Activated CD4-positive, alpha-beta memory T cell treated with anti-CD3 and anti-CD28 coated beads, Interleukin-2, amount 10 ng/mL, durations not matched to agents 7 days and 5 days (primary cell): ENCODE measurements around the gene DHX38. TPM values are rescaled to one million over a fixed set of nuclear protein-coding genes. Genes with fewer than 3 reads are reported as not detected.

Source experiments
- CTCF ChIA-PET: fragments of 350-600 bp; sonication (Branson Sonifier 250); formaldehyde crosslinking; loops from one replicate; lab custom pipeline; 2021; ENCODE audit warnings: antibody characterized with exemption, inconsistent platforms; lab: Charles Lee
- POLR2A ChIA-PET: fragments of 350-600 bp; sonication (Branson Sonifier 250); formaldehyde crosslinking; loops from one replicate; lab custom pipeline; 2021; ENCODE audit warnings: antibody characterized with exemption; lab: Charles Lee
- DNase-seq: peaks from one replicate; pipeline ENCODE4 v3.0.0-alpha.2; 2020
- H3K27ac Mint-ChIP-seq: one replicate; pipeline ENCODE4 v1.8.0; 2021; ENCODE audit warnings: mild to moderate bottlenecking, mixed read lengths
- H3K27me3 Mint-ChIP-seq: one replicate; pipeline ENCODE4 v1.8.0; 2021; ENCODE audit warnings: mixed read lengths
- H3K36me3 Mint-ChIP-seq: one replicate; pipeline ENCODE4 v1.8.0; 2021; ENCODE audit warnings: low read depth, mixed read lengths
- H3K4me1 Mint-ChIP-seq: one replicate; pipeline ENCODE4 v1.8.0; 2021; ENCODE audit warnings: mixed read lengths
- H3K4me3 Mint-ChIP-seq: one replicate; pipeline ENCODE4 v1.8.0; 2021; ENCODE audit warnings: mild to moderate bottlenecking, mixed read lengths
- H3K9me3 Mint-ChIP-seq: one replicate; pipeline ENCODE4 v1.8.0; 2021; ENCODE audit warnings: mixed read lengths
- total RNA-seq, 2 experiments: library from RNA; stranded (reverse); gene quantifications; one replicate each; pipeline ENCODE4 v1.2.3, GENCODE V29; 2021

Gene DHX38
- total RNA-seq, 2 experiments from 2014 or later: 70.2 to 70.7 TPM

DNA sequence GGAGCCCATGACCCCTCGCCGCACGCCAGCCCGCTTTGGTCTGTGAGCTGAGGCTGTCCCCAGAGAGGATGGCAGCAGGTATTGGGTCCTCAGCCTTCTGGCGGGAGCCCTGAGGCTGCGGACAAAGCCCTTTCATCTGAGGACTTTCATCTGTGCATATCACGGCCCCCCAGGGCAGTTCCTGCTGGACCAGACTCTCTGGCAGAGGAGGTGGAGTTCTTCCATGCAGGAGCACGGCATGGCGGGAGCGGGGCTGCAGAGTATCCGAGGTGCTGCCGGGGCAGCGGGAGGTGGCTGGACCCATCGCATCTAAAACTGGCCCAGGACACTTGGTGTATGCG lies 18.8 kb downstream of the DHX38 start:
- H3K36me3 Mint-ChIP-seq: peaks cover 57% of the 10 kb centered on the region
- H3K27me3 Mint-ChIP-seq: no peaks in the 10 kb centered on the region
- H3K4me1 Mint-ChIP-seq: no peaks in the 10 kb centered on the region
- no peaks in the 10 kb centered on the region for H3K9me3 Mint-ChIP-seq
- DNase-seq: no peak
- H3K4me3 Mint-ChIP-seq: no peak overlapping the region
- ChIA-PET POLR2A (no interaction called here), CTCF (no interaction called here)
- no peak overlapping the region for H3K27ac Mint-ChIP-seq

- H3K27me3 Mint-ChIP-seq: no peaks in the 10 kb centered on the region
- no peaks in the 10 kb centered on the region for H3K9me3 Mint-ChIP-seq
- H3K4me3 Mint-ChIP-seq: no peak overlapping the region
- no peak overlapping the region for H3K27ac Mint-ChIP-seq
- peaks cover 51% of the 10 kb centered on the region for H3K36me3 Mint-ChIP-seq
- H3K4me1 Mint-ChIP-seq: no peaks in the 10 kb centered on the region
- DNase-seq: no peak
- POLR2A ChIA-PET: no interaction called here
- CTCF ChIA-PET: interaction anchor here (1.3 kb wide), 1 partner anchor 20 kb away, joined by 3 read pairs; the partner anchor contains the start of genes DHX38 and TXNL4B
These were observed 19.4 kb downstream of the DHX38 start for GRCh38 chr16:72112906-72113615.

GRCh38 chr16:72113616-72113945 lies 19.9 kb downstream of the DHX38 start:
- no peak overlapping the region for H3K4me3 Mint-ChIP-seq
- H3K4me1 Mint-ChIP-seq: no peaks in the 10 kb centered on the region
- ChIA-PET CTCF (interaction anchor here (1.3 kb wide), 1 partner anchor 20 kb away, joined by 3 read pairs; the partner anchor contains the start of genes DHX38 and TXNL4B), POLR2A (no interaction called here)
- H3K27me3 Mint-ChIP-seq: no peaks in the 10 kb centered on the region
- H3K27ac Mint-ChIP-seq: no peak overlapping the region
- DNase-seq: no peak
- peaks cover 47% of the 10 kb centered on the region for H3K36me3 Mint-ChIP-seq
- no peaks in the 10 kb centered on the region for H3K9me3 Mint-ChIP-seq

- POLR2A ChIA-PET: no interaction called here
- no peak for DNase-seq
- no peaks in the 10 kb centered on the region for H3K9me3 Mint-ChIP-seq
- no peaks in the 10 kb centered on the region for H3K27me3 Mint-ChIP-seq
- no peak overlapping the region for H3K27ac Mint-ChIP-seq
- no peaks in the 10 kb centered on the region for H3K36me3 Mint-ChIP-seq
- H3K4me1 Mint-ChIP-seq: no peaks in the 10 kb centered on the region
- H3K4me3 Mint-ChIP-seq: no peak overlapping the region
- CTCF ChIA-PET: no interaction called here
These were observed 26.4 kb downstream of the DHX38 start for GRCh38 chr16:72120026-72120425.

GRCh38 chr16:72122308-72122707 lies 28.7 kb downstream of the DHX38 start:
- no peaks in the 10 kb centered on the region for H3K4me1 Mint-ChIP-seq
- DNase-seq: no peak
- no peaks in the 10 kb centered on the region for H3K9me3 Mint-ChIP-seq
- H3K36me3 Mint-ChIP-seq: no peaks in the 10 kb centered on the region
- ChIA-PET POLR2A (no interaction called here), CTCF (no interaction called here)
- H3K4me3 Mint-ChIP-seq: no peak overlapping the region
- H3K27me3 Mint-ChIP-seq: no peaks in the 10 kb centered on the region
- no peak overlapping the region for H3K27ac Mint-ChIP-seq

- DNase-seq: no peak
- CTCF ChIA-PET: interaction anchor here (3.1 kb wide), 1 partner anchor 344 kb away, joined by 18 read pairs; no protein-coding TSS in a partner anchor
- Mint-ChIP-seq H3K27ac (no peak overlapping the region), H3K4me1 (no peaks in the 10 kb centered on the region), H3K4me3 (no peak overlapping the region), H3K36me3 (no peaks in the 10 kb centered on the region), H3K27me3 (no peaks in the 10 kb centered on the region), H3K9me3 (no peaks in the 10 kb centered on the region)
- POLR2A ChIA-PET: no interaction called here
These were observed 29.3 kb downstream of the DHX38 start for GRCh38 chr16:72122916-72123315.

- Mint-ChIP-seq H3K36me3 (no peaks in the 10 kb centered on the region), H3K4me3 (no peak overlapping the region), H3K27ac (no peak overlapping the region), H3K9me3 (no peaks in the 10 kb centered on the region), H3K4me1 (no peaks in the 10 kb centered on the region), H3K27me3 (no peaks in the 10 kb centered on the region)
- POLR2A ChIA-PET: no interaction called here
- DNase-seq: no peak
- CTCF ChIA-PET: interaction anchor here (1.5 to 3.1 kb wide), 3 partner anchors 27 to 343 kb away, joined by 4 to 18 read pairs (median 9); no protein-coding TSS in a partner anchor
These were observed 29.8 kb downstream of the DHX38 start for GRCh38 chr16:72123426-72123825.

DNA sequence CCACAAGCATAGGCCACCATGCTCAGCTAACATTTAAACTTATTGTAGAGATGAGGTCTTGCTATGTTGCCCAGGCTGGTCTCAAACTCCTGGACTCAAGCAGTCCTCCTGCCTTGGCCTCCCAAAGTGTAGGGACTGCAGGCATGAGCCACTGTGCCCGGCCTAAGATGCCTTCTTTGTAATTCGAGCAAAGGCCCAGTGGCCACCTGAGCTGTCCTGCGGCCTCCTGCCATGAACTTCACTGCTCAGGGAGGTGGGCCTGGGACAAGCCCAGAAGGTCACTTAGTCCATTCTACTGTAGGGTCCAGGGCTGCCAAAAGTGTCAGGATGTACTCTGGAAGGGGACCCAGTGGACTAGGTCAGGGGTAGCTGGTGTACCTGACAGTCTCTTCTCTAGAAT lies 30.5 kb downstream of the DHX38 start:
- Mint-ChIP-seq H3K36me3 (no peaks in the 10 kb centered on the region), H3K27ac (no peak overlapping the region), H3K9me3 (no peaks in the 10 kb centered on the region), H3K4me3 (no peak overlapping the region), H3K27me3 (peaks cover 4% of the 10 kb centered on the region), H3K4me1 (no peaks in the 10 kb centered on the region)
- POLR2A ChIA-PET: no interaction called here
- CTCF ChIA-PET: interaction anchor here (0.6 to 3.1 kb wide), 11 partner anchors 10 to 733 kb away, joined by 3 to 18 read pairs (median 4); partner anchors contain the start of gene PMFBP1
- DNase-seq: no peak

DNA sequence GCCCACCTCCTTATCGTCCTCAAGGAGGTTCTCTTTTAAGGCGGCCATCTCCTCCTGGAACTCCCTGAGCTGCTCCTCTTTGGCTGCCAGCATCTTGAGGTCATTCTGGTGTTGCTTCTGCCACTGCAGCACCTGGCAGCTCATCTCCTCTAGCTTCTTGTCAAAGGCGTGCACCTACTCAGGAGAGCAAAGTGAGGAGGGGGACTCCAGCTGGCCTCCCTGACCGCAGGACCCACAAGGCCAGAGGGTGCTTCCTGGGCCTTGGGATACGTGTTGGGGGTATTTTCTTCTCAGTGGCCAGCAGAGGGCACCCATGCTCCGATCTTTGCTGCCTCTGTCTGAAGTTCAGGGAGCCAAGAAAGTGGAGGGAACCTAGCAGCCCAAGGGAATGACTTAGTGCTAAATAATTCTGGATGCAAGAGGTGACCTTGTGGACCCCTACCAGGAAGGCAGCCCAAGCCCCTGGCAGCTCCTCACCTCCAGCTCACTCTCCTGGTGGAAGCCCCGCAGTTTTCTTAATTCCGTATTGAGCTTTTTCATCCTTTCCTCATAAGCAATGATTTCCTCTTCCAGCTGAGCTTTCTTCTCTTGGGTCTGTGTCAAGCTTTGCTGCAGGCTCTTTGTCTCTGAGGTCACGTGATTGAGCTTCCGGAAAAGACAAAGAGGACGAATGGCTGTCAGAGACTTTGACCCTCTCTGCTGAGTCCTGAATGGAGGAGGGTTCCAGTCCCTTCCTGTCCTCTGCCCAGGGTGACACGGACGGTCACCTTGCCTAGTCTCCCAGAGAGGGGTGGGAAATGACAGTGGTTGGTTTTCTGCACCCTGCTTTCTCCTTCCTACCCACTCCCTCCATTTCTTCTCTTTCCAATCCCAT lies 31.4 kb downstream of the DHX38 start:
- no peaks in the 10 kb centered on the region for H3K4me1 Mint-ChIP-seq
- H3K36me3 Mint-ChIP-seq: no peaks in the 10 kb centered on the region
- H3K9me3 Mint-ChIP-seq: no peaks in the 10 kb centered on the region
- ChIA-PET POLR2A (no interaction called here), CTCF (interaction anchor here (0.6 to 3.1 kb wide), 17 partner anchors 9 to 1983 kb away, joined by 3 to 18 read pairs (median 3); partner anchors contain the start of gene PMFBP1)
- H3K27ac Mint-ChIP-seq: no peak overlapping the region
- no peak overlapping the region for H3K4me3 Mint-ChIP-seq
- H3K27me3 Mint-ChIP-seq: peaks cover 4% of the 10 kb centered on the region
- peak; percentile 68 for DNase-seq

DNA sequence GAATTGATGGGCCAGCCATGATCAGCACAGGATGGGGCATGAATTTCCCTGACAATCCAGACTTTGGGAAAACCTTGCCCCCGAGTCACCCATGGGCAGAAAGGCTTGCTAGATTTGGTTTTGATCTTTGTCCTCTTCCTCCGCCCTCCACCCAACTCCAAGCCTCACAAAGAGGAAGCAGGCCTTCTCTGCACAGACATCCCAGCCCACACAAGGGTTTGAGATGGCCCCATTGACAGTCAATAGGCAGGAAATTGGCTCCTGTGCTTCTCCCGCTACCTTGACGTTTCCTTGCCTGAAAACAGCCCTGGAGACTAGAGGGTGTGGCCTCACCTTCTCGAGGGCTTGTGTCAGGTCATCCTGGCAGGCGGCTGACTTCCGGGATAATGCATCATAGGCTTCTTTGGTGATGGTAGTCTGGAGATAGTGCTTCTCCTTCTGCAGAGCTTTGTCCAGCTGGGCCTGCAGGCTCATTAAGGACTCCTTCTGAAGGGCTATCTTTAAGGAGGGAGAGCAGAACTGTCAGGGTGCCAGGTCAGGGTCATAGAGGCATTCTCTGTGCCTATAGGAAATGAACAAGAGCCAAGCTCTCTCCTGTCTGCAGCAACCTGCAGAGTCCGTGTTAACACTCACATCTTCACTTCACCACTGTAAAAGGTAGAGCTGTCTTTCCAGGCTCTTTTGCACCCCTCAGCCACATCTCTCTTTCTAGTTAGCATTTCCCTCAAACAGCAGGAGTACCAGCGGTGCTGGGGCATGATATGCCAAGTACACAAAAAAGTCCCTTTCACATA lies 32.2 kb downstream of the DHX38 start:
- no peak for DNase-seq
- ChIA-PET CTCF (interaction anchor here (0.6 to 3.1 kb wide), 14 partner anchors 13 to 1982 kb away, joined by 3 to 18 read pairs (median 3); partner anchors contain the start of gene PMFBP1), POLR2A (no interaction called here)
- no peak overlapping the region for H3K4me3 Mint-ChIP-seq
- no peak overlapping the region for H3K27ac Mint-ChIP-seq
- H3K9me3 Mint-ChIP-seq: no peaks in the 10 kb centered on the region
- H3K27me3 Mint-ChIP-seq: peaks cover 4% of the 10 kb centered on the region
- H3K36me3 Mint-ChIP-seq: no peaks in the 10 kb centered on the region
- H3K4me1 Mint-ChIP-seq: no peaks in the 10 kb centered on the region

DNA sequence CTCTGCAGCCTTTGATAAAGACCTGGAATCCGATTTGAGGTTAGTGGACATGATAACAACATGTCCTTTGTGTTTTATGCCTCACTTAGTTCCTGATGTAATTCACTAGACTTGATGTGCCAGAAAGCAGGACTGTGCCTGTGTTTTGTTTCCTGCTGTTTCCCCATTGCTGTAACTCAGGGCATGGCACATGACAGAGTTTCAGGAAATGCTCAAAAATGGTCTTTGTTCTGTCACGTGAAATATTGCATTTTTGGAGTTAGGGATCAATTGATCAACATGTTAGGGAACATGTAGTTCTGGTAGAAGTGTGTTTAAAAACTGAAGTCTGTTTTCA lies 32.8 kb downstream of the DHX38 start:
- peaks cover 7% of the 10 kb centered on the region for H3K27me3 Mint-ChIP-seq
- DNase-seq: no peak
- no peak overlapping the region for H3K27ac Mint-ChIP-seq
- POLR2A ChIA-PET: no interaction called here
- CTCF ChIA-PET: interaction anchor here (2.9 kb wide), 1 partner anchor 24 kb away, joined by 9 read pairs; no protein-coding TSS in a partner anchor
- H3K4me3 Mint-ChIP-seq: no peak overlapping the region
- no peaks in the 10 kb centered on the region for H3K36me3 Mint-ChIP-seq
- no peaks in the 10 kb centered on the region for H3K4me1 Mint-ChIP-seq
- no peaks in the 10 kb centered on the region for H3K9me3 Mint-ChIP-seq

DNA sequence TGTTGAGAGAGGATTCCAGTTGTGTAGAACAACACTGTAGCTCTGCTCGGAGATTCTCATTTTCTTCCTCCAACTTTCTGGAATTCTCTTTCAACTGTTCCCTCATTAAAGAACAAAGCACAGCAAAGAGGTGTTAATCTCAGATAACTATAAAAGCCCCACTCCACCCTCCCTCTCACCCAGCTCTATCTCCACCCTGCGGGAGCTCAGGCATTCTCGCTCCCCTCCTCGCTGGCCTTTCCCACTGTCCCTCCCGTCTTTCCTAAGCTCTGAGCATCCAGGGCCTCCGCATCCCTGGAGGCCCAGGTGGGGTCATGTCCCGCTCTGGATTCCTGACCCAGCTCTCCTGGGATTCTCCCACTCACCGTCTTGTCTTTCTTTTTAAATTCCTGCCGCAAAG lies 35.1 kb downstream of the DHX38 start:
- Mint-ChIP-seq H3K9me3 (no peaks in the 10 kb centered on the region), H3K27me3 (peaks cover 7% of the 10 kb centered on the region), H3K36me3 (no peaks in the 10 kb centered on the region), H3K4me1 (no peaks in the 10 kb centered on the region), H3K4me3 (no peak overlapping the region), H3K27ac (no peak overlapping the region)
- ChIA-PET CTCF (interaction anchor here (1.4 kb wide), 1 partner anchor 338 kb away, joined by 5 read pairs; no protein-coding TSS in a partner anchor), POLR2A (interaction anchor here (0.8 kb wide), 1 partner anchor 24 kb away, joined by 3 read pairs; no protein-coding TSS in a partner anchor)
- no peak for DNase-seq
